Measurements from ENCODE around the gene MYO1E. TPM values are rescaled to one million over a fixed set of nuclear protein-coding genes. Genes with fewer than 3 reads are reported as not detected.
A peak's percentile ranks its signal among the peaks of the same experiment; 100 is the strongest.

Gene MYO1E
- total and polyA plus RNA-seq, 2 of the 4 experiments (the other 2 are of a cell fraction), result 13.4 to 37.3 TPM

- WGBS, 2 experiments (ENCODE audit: extremely low coverage in 2 of 2, insufficient read length in 1 of 2), result no CpG with 5 or more reads among the region's 8 CpGs
- Histone ChIP-seq H3K56ac (ENCODE audit: extremely low read depth, insufficient read depth, low read length) (no peak overlapping the region), H2BK20ac (ENCODE audit: low read depth, low read length) (peak overlapping the region; percentile 56; the same call in 1 of the 2 replicates), H3K9me3 (ENCODE audit: control insufficient read depth, insufficient read depth, low read length) (no peaks in the 10 kb centered on the region), H2BK120ac (ENCODE audit: low read depth, low read length) (peak overlapping the region; percentile 41), H3K9ac (ENCODE audit: low read depth, low read length) (no peak overlapping the region), H3K4me2 (ENCODE audit: low read depth, low read length) (no peak overlapping the region), H3K18ac (ENCODE audit: low read depth, low read length) (0 out of 2 replicates have a peak overlapping the region, but pooled peaks have one; percentile 1), H3K9me1 (ENCODE audit: insufficient read depth, low read length) (peaks cover 38% of the 10 kb centered on the region), H2AK5ac (ENCODE audit: low read depth, low read length) (peak overlapping the region; percentile 82; the same call in 1 of the 2 replicates), H4K5ac (ENCODE audit: low read depth, low read length) (peak overlapping the region; percentile 4; the same call in 1 of the 2 replicates), H3K27me3 (ENCODE audit: control insufficient read depth, insufficient read depth, low read length) (no peaks in the 10 kb centered on the region), H4K20me1 (ENCODE audit: insufficient read depth, low read length) (peaks cover 8% of the 10 kb centered on the region), H3K14ac (replicated peaks; ENCODE audit: low read depth, low read length) (peak overlapping the region; percentile 84), H3K23ac (ENCODE audit: low read depth, low read length) (peak overlapping the region; percentile 80; the same call in 1 of the 2 replicates), H2BK15ac (ENCODE audit: low read depth, low read length) (no peak overlapping the region; the same call in 2 of the 3 replicates), H3K4ac (ENCODE audit: low read depth, low read length) (peak overlapping the region; percentile 78), H3K4me3 (ENCODE audit: insufficient read depth, low read depth, low read length) (no peak overlapping the region), H3K27ac (ENCODE audit: insufficient read depth, low read length) (no peak overlapping the region), H3K4me1 (ENCODE audit: control insufficient read depth, insufficient read depth, low read length) (peaks cover 30% of the 10 kb centered on the region), H3K79me1 (ENCODE audit: low read depth in 1 of 2, low read length in 2 of 2) (peaks cover 38 to 76% of the 10 kb centered on the region in 2 experiments), H2AFZ (replicated peaks; ENCODE audit: low read length, poor library complexity) (no peak overlapping the region), H3K36me3 (ENCODE audit: control insufficient read depth, insufficient read depth, low read length) (no peaks in the 10 kb centered on the region), H2BK5ac (ENCODE audit: low read depth, low read length, poor library complexity, severe bottlenecking) (peak overlapping the region; percentile 14), H4K8ac (ENCODE audit: low read depth in 2 of 2, low read length in 2 of 2) (0 out of 4 replicates have a peak overlapping the region, but pooled peaks of 1 of the 2 experiments have one; percentile 10), H2AK9ac (replicated peaks; ENCODE audit: low read depth, low read length, poor library complexity) (no peak overlapping the region), H4K91ac (ENCODE audit: insufficient read depth, low read depth, low read length) (peak overlapping the region; percentile 49; the same call in 1 of the 2 replicates)
- ChIA-PET POLR2A (ENCODE audit: unreplicated experiment) (no interaction called here), CTCF (no interaction called here)
- dilution Hi-C loops (cut with HindIII; ENCODE audit: low sequenced_read_pairs, unreplicated experiment) (no loop called here), in situ Hi-C loops (cut with MboI; ENCODE audit: low sequenced_read_pairs) (no loop called here), intact Hi-C loops (cut with micrococcal nuclease) (loop anchor here (5.0 kb wide), 1 partner anchor 74 kb away; the partner anchor contains the start of gene MYO1E)
- no TSS peak for BruUV-seq (replicated peaks)
- ATAC-seq (ENCODE audit: low read depth), result no peak
- DNase-seq, result peak; percentile 20
- TF ChIP-seq NFE2L2 (IDR thresholded peaks at IDR 0.05; ENCODE audit: low read depth, low read length) (no peak), CHD1 (IDR thresholded peaks at IDR 0.05; ENCODE audit: low read depth, low read length) (no peak), BHLHE40 (IDR thresholded peaks at IDR 0.05; ENCODE audit: low read depth, low read length) (no peak), POLR2A (IDR thresholded peaks at IDR 0.05; ENCODE audit: low read depth, low read length) (no peak), USF2 (IDR thresholded peaks at IDR 0.05; ENCODE audit: low read depth, low read length) (no peak), RCOR1 (IDR thresholded peaks at IDR 0.05; ENCODE audit: insufficient replicate concordance, low read length) (no peak), MXI1 (IDR thresholded peaks at IDR 0.05; ENCODE audit: borderline replicate concordance, low read depth, low read length) (no peak), RAD21 (IDR thresholded peaks at IDR 0.05; ENCODE audit: low read length) (no peak), FOS (IDR thresholded peaks at IDR 0.05; ENCODE audit: low read depth, low read length) (no peak), MAZ (IDR thresholded peaks at IDR 0.05; ENCODE audit: borderline replicate concordance, low read depth, low read length) (no peak), MAFK (IDR thresholded peaks at IDR 0.05; ENCODE audit: low read depth, low read length) (no peak), CEBPB (IDR thresholded peaks at IDR 0.05; ENCODE audit: low read depth, low read length) (no peak), RFX5 (IDR thresholded peaks at IDR 0.05; ENCODE audit: low read depth, low read length) (no peak)
- TF ChIP-seq, protein P1, sequence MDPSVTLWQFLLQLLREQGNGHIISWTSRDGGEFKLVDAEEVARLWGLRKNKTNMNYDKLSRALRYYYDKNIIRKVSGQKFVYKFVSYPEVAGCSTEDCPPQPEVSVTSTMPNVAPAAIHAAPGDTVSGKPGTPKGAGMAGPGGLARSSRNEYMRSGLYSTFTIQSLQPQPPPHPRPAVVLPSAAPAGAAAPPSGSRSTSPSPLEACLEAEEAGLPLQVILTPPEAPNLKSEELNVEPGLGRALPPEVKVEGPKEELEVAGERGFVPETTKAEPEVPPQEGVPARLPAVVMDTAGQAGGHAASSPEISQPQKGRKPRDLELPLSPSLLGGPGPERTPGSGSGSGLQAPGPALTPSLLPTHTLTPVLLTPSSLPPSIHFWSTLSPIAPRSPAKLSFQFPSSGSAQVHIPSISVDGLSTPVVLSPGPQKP (IDR thresholded peaks at IDR 0.05; ENCODE audit: borderline replicate concordance, low read depth, low read length), result no peak
- TF ChIP-seq, protein P2, sequence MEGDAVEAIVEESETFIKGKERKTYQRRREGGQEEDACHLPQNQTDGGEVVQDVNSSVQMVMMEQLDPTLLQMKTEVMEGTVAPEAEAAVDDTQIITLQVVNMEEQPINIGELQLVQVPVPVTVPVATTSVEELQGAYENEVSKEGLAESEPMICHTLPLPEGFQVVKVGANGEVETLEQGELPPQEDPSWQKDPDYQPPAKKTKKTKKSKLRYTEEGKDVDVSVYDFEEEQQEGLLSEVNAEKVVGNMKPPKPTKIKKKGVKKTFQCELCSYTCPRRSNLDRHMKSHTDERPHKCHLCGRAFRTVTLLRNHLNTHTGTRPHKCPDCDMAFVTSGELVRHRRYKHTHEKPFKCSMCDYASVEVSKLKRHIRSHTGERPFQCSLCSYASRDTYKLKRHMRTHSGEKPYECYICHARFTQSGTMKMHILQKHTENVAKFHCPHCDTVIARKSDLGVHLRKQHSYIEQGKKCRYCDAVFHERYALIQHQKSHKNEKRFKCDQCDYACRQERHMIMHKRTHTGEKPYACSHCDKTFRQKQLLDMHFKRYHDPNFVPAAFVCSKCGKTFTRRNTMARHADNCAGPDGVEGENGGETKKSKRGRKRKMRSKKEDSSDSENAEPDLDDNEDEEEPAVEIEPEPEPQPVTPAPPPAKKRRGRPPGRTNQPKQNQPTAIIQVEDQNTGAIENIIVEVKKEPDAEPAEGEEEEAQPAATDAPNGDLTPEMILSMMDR (conservative IDR thresholded peaks at IDR 0.05; ENCODE audit: low read depth, low read length), result no peak
Observed at GRCh38 chr15:59298225-59298853, 74.3 kb downstream of the MYO1E start.

All from IMR-90 (cell line).